GM12872 (cell line): Measurements from ENCODE around the gene MAPK12.
A peak's percentile ranks its signal among the peaks of the same experiment; 100 is the strongest.

Experiments
- CTCF ChIP-seq: IDR thresholded peaks from 3 replicates; pipeline ENCODE4 v1.5.1; 2011; ENCODE audit warnings: low read depth, mild to moderate bottlenecking, low read length, moderate library complexity; ENCODE audit not compliant: insufficient read depth

The MAPK12 gene

DNA sequence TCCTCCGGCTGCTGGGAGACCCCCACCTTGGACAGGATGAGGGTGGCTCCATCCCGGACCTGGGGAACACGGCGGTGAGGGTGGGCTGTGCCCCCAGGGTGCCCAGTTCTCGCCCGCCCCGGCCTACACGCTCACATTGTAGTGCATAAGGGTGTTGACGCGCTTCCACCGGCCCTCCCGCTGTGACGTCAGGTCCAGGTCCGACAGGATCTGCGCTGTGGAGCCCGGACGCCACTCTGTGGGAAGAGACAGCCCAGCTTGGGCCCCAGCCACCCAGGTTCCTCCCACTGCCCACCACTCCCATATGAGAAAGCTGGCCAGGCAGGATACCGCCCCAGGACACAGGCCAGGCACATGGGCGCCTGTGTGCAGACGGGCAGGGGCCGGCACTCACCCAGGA is 17.0 kb upstream of the MAPK12 start:
- no peak for TF ChIP-seq CTCF

GRCh38 chr22:50277761-50278160 is 16.3 kb upstream of the MAPK12 start:
- TF ChIP-seq CTCF: no peak

DNA sequence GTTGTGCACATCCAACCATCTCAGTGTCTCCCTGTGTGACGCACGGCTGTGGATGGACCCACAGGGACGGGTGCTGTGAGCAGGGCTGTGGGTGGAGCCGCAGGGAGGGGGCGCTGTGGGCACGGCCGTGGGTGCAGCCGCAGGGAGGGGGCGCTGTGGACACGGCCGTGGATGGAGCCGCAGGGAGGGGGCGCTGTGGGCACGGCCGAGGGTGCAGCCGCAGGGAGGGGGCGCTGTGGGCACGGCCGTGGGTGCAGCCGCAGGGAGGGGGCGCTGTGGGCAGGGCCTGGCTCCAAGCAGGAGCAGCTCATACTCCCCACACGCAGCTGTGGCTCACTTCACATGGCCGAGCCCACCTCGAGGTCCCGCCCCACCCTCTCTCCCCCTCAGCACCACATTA is 14.7 kb upstream of the MAPK12 start:
- peak; percentile 93 for TF ChIP-seq CTCF

DNA sequence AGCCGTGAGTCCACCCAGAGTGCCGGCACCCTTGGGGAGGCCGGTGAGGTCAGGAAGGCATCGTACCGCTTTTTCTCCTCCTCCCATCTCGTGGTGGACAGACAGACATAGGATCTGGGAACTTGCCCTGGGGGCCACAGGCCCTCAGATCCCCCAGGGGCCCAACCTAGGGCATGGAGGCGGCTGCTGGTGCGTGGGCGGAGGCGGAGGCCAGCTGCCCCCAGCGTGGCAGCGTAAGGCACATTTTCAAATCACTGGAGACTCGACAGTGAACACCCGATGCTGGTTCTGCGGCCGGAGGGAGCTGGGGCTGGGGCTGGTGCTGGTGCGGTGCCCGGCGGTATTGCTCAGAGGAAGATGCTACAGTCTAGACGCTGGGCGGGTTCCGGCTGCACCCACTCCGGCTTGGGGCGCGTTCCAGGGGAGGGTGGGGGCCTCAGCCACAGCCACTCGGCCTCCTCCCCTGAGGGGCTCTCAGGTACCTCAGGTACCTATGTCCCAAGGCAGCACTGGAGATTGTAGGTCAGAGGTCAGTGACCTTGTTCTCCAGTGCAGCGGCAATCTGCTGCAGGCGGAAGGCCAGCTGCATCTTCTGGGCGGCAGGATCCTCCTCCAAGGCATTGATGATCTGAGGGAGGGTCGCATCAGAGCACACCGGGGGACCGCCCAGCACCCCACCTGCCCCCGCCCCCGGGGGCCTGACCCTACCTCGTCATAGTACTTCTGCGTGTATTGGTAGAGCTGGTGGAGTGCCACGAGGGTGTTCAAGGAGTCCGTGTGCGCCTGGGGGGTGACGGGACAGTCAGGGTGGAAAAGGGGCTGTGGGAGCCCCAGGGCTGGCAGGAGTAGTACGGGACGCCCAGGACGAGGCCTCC is 13.9 kb upstream of the MAPK12 start:
- no peak for TF ChIP-seq CTCF

DNA sequence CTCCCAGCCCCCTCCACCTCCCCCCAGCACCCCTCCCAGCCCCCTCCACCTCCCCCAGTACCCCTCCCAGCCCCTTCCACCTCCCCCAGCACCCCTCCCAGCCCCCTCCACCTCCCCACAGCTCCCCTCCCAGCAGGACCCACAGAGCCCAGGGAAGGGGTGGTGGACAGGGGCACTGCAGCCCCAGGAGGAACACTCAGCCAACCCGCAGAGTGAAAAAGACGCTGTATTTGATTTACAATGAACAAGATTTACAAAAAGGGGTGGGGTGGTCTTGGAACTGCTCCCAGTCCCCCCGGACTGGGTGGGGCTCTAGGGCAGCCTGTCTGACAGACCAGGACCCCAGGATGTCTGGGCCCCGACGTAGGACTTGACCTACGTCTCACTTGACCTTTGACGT is 13.3 kb upstream of the MAPK12 start:
- no peak for TF ChIP-seq CTCF

DNA sequence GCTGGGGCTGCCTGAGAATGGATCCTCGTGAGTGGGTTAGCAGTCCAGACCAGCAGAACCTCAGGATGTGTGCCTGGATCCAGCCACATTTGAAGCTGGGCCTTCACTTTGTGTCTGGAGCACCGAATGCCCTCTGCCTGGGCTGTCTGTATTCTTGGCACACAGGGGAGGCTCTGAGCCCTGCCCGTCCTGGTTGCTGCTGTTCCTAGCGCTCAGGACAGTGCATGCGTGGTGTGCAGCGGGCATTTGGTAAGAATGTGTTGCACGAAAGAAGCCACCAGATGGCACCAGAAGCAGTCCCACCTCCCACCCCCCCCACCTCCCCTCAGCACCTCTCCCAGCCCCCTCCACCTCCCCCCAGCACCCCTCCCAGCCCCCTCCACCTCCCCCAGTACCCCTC is 12.8 kb upstream of the MAPK12 start:
- peak; percentile 38 for TF ChIP-seq CTCF

DNA sequence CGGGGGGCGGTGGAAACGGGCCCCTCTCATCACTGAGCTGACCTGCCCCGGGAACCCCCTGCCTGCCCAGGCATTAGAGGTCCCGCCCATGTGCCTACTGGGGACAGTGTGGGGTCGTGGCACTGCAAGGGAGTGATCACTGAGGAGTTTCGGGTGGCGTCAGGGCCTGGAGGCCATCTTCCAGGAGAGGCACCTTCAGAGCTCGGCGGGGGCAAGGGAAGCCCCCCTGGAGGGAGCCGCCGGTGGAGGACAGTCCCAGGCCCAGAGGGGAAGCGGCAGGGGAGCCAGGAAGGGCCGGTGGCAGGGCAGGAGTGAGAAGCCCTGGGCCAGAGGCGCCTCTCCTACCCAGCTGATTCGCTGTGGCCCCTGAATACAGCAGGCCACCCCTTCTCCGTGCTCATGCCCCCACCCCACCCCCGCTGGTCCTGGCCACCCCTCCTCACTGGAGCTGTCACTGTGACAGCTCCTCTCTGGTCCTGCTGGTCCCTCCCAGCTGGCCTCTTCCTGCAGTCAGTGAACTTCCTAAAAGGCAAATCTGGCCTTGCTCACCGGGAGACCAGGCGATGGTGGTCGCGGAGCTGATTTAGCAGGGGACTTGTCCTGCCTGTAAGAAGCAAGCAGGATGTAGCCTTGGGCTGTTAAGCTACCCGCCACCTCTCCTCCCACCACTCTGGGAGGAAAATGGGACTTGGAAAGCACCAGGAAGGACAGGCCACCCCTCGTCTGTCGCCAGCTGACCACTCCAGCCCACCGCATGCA is 10.7 kb upstream of the MAPK12 start:
- TF ChIP-seq CTCF: no peak
